Aorta (tissue), 5 donors: ENCODE measurements around the gene SCN8A. TPM values are rescaled to one million over a fixed set of nuclear protein-coding genes. Genes with fewer than 3 reads are reported as not detected.
"Not testable (repeated sequence)": the region's sequence is repeated elsewhere in the genome, so short reads cannot be mapped to it uniquely, and the experiment has no call there.

ENCODE experiments used
- ATAC-seq: fragments of 200-7000 bp; cut with Tn5 transposase; one replicate; pipeline ENCODE4 v1.9.1; 2022; ENCODE audit warnings: moderate library complexity; ENCODE audit not compliant: low FRiP score
- DNase-seq, 2 donors: peaks; one replicate each; pipeline ENCODE4 v3.0.0-alpha.2; 2020
- H3K27ac ChIP-seq, 2 donors: one replicate each; pipeline ENCODE4 v1.5.1; 2013; ENCODE audit warnings: low read length in 2 of 2, mild to moderate bottlenecking in 2 of 2, moderate library complexity in 2 of 2, control low read depth in 1 of 2, inconsistent platforms in 1 of 2, low read depth in 1 of 2
- H3K27me3 ChIP-seq, 2 donors: one replicate each; pipeline ENCODE4 v1.6.1; 2013; ENCODE audit warnings: control low read depth in 1 of 2, low read length in 1 of 2, mild to moderate bottlenecking in 1 of 2, moderate library complexity in 1 of 2; ENCODE audit not compliant: insufficient read depth in 2 of 2, control insufficient read depth in 1 of 2
- H3K36me3 ChIP-seq, 2 donors: one replicate each; pipeline ENCODE4 v1.6.1; 2013; ENCODE audit warnings: control low read depth in 1 of 2, low read length in 1 of 2, mild to moderate bottlenecking in 1 of 2; ENCODE audit not compliant: insufficient read depth in 2 of 2, control insufficient read depth in 1 of 2
- H3K4me1 ChIP-seq, 2 donors: one replicate each; pipeline ENCODE4 v1.6.1; 2013; ENCODE audit warnings: low read length in 2 of 2, control low read depth in 1 of 2, mild to moderate bottlenecking in 1 of 2, moderate library complexity in 1 of 2; ENCODE audit not compliant: insufficient read depth in 2 of 2, control insufficient read depth in 1 of 2
- H3K4me3 ChIP-seq, 2 donors: one replicate each; pipeline ENCODE4 v1.5.1; 2013; ENCODE audit warnings: low read length in 2 of 2, control low read depth in 1 of 2, mild to moderate bottlenecking in 1 of 2
- H3K9me3 ChIP-seq: one replicate; pipeline ENCODE4 v1.6.1; 2013; ENCODE audit warnings: mild to moderate bottlenecking, low read length; ENCODE audit not compliant: control insufficient read depth
- WGBS, 2 donors: extraction: QIAGEN DNeasy Blood & Tissue Kit; methylation state at CpG; one replicate each; pipeline ENCODE4 v1.1.7; 2013; 5-methylcytosine and 5-hydroxymethylcytosine counted together
- intact Hi-C, 2 donors: fragments of 100-400 bp; cut with DNase I; formaldehyde crosslinking; loops; one replicate each; pipeline versions ENCODE4 v1.14.2 to v1.15.0; 2022
- polyA plus RNA-seq, 2 donors: library from polyadenylated mRNA; stranded (reverse); fragments of 200-250 nt; gene quantifications; one replicate each; pipeline ENCODE4 v1.2.3, GENCODE V29; 2013
- total RNA-seq, 2 donors: library from RNA; stranded (reverse); fragmentation: NEBNext Ultra II Directional; extraction: Animal tissue kit (Norgen Biotek cat#: 25700); gene quantifications; one replicate each; pipeline ENCODE4 v1.2.1, GENCODE V29; 2021
- donor health status: healthy with polysubstance abuse.
- donor health status: Bipolar disorder and iron deficiency.
- donor health status: DM: no; HTN: no; CAD: no.
- donor health status: DM: no; HTN: no; CAD: no.
- donor health status: DM: yes; HTN: yes; CAD: no.

SCN8A gene
- total and polyA plus RNA-seq, 4 donors = under 0.01 to 0.48 (median 0.27) TPM

DNA sequence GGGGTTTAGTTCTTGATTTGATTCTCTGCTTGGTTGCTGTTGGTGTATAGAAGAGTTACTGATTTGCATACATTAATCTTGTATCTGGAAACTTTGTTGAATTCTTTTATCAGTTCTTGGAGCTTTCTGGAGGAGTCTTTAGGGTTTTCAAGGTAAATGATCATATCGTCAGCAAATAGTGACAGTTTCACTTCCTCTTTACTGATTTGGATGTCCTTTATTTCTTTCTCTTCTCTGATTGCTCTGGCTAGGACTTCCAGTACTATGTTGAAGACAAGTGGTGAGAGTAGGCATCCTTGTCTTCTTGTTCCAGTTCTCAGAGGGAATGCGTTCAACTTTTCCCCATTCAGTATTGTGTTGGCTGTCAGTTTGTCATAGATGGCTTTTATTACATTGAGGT is 16.2 kb downstream of the SCN8A start:
- H3K27ac ChIP-seq, DNase-seq, H3K4me1 ChIP-seq, H3K27me3 ChIP-seq, ATAC-seq, intact Hi-C loops, H3K9me3 ChIP-seq, H3K4me3 ChIP-seq, H3K36me3 ChIP-seq: not testable (repeated sequence)
- 85 to 98% methylated on average over 2 of the region's 2 CpGs for WGBS, 2 donors

DNA sequence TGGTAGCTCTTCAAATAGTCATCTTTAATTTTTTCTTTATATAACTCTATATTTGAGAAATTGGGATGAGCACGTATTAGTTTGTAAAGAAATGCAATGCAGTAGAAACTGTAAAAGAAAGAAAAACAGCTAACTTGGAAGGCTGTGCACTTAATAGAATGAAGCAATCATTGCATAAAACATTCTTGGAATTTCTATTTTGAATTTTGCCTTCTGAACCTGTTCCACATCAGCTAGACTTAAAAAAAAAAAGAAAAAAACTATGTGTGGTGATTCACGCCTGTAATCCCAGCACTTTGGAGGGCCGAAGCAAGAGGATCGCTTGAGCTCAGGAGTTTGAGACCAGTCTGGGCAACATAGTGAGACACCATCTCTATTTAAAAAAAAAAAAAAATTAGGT is 29.4 kb downstream of the SCN8A start:
- no peak overlapping the region for H3K27ac ChIP-seq
- H3K36me3 ChIP-seq = no peaks in the 10 kb centered on the region
- intact Hi-C loops = no loop called here
- no peaks in the 10 kb centered on the region for H3K9me3 ChIP-seq
- DNase-seq (no peak), ATAC-seq (no peak)
- no peaks in the 10 kb centered on the region for H3K4me1 ChIP-seq
- no peaks in the 10 kb centered on the region for H3K27me3 ChIP-seq
- WGBS, 2 donors = 44 to 61% methylated on average over 4 of the region's 4 CpGs
- H3K4me3 ChIP-seq = no peak overlapping the region

DNA sequence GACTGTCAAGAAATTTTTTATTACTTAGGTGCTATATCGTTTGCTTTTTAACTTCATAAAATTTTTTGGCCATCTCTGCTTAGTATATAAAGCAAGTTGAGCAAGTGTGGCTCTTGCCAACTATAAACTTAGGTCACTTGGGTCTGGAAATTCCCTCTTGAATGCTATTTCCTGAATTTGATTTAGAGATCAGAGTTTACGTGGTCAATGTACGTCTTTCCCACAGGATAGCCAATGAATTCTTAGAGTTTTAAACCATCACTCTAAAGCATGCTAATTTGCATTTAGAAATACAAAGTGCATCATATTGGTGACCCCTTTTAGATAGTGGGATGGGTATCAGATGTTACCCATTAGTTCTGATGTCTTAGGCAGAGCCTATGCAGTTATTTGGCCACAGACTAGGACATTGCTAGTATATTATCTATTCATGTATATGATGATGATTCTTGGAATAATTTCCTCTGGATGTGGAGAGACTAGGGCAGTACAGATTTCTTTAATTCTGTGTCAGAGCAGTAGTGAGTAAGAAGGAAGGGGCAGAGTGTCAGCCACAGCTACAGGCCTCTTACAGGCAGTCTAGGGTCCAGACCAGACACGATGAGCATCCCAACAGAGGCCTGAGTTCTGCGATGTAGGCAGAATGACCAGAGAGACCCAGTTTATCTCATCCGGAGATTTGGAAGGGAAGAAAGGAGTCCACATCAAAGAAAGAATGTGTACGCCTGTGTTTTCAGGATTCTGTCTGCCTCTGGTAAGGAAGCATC is 30.3 kb downstream of the SCN8A start:
- Histone ChIP-seq H3K27ac (no peak overlapping the region), H3K4me1 (no peaks in the 10 kb centered on the region), H3K27me3 (no peaks in the 10 kb centered on the region), H3K9me3 (no peaks in the 10 kb centered on the region), H3K4me3 (no peak overlapping the region), H3K36me3 (no peaks in the 10 kb centered on the region)
- intact Hi-C loops = no loop called here
- 52 to 53% methylated on average over 7 of the region's 7 CpGs for WGBS, 2 donors
- no peak for ATAC-seq
- no peak for DNase-seq

DNA sequence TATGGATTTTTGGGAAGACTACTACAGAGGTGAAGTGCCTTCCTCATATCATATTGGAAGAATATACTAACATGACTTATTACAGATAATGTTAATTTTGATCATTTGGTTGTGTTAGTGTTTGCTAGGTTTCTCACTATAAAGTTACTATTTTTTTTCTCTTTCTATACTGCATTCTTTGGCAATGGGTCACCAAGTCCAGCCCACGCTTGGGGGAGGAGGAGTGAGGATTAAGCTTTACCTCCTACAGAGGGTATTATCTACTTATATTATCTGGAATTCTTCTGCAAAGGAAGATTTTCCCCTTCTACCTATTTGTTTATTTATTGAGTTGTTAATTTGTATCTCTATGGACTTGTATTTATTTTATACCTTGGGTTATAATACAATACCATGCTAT is 31.5 kb downstream of the SCN8A start:
- Histone ChIP-seq H3K4me1 (no peaks in the 10 kb centered on the region), H3K9me3 (no peaks in the 10 kb centered on the region), H3K27me3 (no peaks in the 10 kb centered on the region), H3K27ac (no peak overlapping the region), H3K4me3 (no peak overlapping the region), H3K36me3 (no peaks in the 10 kb centered on the region)
- ATAC-seq = no peak
- intact Hi-C loops = no loop called here
- WGBS, 2 donors = 55 to 67% methylated on average over 1 of the region's 1 CpG
- no peak for DNase-seq

DNA sequence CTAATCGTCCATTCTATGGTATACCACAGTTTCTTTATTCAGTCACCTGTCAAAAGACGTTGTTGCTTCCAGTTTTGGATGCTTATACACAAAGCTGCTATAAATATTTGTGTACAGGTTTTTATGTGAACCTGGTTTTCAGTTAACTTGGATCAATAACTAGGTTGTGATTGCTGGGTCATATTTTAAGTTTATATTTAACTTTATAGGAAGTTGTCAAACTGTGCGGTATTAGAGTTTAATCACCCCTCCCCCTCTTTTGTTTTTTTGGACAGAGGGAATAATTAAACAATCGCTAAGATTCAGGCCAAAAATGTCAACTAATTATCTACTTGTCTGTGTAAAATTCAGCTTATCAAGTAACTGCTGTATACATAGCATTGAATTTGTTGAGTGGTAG is 34.3 kb downstream of the SCN8A start:
- Histone ChIP-seq H3K9me3 (no peaks in the 10 kb centered on the region), H3K4me3 (no peak overlapping the region), H3K27ac (no peak overlapping the region), H3K36me3 (no peaks in the 10 kb centered on the region), H3K27me3 (no peaks in the 10 kb centered on the region), H3K4me1 (no peaks in the 10 kb centered on the region)
- DNase-seq (no peak), ATAC-seq (no peak)
- intact Hi-C loops = no loop called here
- 61 to 71% methylated on average over 4 of the region's 4 CpGs for WGBS, 2 donors

DNA sequence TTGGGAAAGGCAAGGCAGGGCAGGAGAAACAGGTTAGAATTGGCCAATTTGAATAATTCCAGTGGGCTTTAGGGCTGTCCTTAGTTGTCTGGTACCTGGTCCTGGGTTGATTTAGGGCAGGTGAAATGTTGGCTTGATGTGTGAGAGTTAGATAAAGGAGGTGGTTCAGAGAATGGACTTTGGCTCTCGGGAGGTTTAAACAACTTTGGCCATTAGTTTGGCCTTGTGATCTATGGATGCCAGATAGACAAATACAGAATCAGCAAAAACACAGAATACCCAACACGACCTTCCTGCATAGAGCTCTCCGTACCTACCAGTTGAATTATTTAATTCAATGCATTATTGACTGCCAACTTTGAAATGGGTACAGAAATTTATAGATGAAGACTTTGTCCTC is 35.1 kb downstream of the SCN8A start:
- Histone ChIP-seq H3K36me3 (no peaks in the 10 kb centered on the region), H3K4me1 (no peaks in the 10 kb centered on the region), H3K27ac (no peak overlapping the region), H3K4me3 (no peak overlapping the region), H3K27me3 (no peaks in the 10 kb centered on the region), H3K9me3 (no peaks in the 10 kb centered on the region)
- DNase-seq = no peak
- intact Hi-C loops = no loop called here
- ATAC-seq = no peak
- WGBS, 2 donors = 76 to 78% methylated on average over 3 of the region's 3 CpGs

DNA sequence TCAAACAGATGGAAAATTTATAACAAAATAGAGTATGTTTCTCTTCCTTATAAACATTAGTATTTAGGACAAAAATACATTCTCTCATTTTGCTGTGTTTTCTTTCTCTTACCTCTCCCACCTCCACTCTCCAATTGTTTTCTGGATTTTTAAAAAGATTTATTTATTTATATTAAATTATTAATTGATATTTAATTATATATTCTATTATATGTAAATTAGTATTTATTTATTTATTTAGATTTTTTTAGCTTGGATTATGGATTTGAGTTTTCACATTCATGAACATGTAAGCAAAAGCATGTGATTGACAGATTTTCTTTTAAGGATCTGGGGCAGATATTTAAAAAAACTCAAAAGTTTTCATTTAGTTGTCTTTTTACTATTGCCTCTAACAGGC is 35.6 kb downstream of the SCN8A start:
- intact Hi-C loops = no loop called here

DNA sequence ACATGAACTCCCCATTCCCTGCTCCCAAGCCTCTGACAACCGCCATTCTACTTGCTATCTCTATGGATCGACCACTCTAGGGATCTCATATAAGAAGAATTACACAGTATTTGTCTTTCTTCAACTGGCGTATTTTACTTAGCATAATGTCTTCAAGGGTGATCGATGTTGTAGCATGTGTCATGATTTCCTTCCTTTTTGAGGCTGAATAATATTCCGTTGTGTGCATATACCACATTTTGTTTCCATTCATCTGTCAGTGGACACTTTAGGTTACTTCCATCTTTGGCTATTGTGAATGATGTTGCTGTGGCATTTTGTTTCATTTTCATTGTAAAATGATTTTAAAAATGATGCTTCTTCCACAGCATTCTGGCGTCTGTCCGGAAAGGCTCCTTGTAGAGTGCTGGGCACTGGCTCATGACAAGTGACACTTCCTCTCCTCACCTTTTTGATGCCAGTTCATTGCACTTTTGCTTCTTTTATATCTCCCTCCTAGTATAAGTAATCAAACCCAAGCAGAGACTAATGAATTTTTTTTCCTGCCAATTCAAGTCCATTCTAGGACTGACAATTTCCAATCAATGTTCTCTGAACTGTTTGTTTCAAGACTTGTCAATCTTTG is 39.3 kb downstream of the SCN8A start:
- Histone ChIP-seq H3K36me3 (no peaks in the 10 kb centered on the region), H3K9me3 (no peaks in the 10 kb centered on the region), H3K27ac (no peak overlapping the region), H3K4me1 (no peaks in the 10 kb centered on the region), H3K4me3 (no peak overlapping the region), H3K27me3 (no peaks in the 10 kb centered on the region)
- WGBS, 2 donors = 82 to 85% methylated on average over 7 of the region's 7 CpGs
- intact Hi-C loops = no loop called here
- ATAC-seq = no peak
- DNase-seq = no peak

More for the DNA sequence above, 35.6 kb downstream of the SCN8A start:
- DNase-seq (no peak), ATAC-seq (no peak)
- Histone ChIP-seq H3K27me3 (no peaks in the 10 kb centered on the region), H3K9me3 (no peaks in the 10 kb centered on the region), H3K4me3 (no peak overlapping the region), H3K4me1 (no peaks in the 10 kb centered on the region), H3K36me3 (no peaks in the 10 kb centered on the region), H3K27ac (no peak overlapping the region)

DNA sequence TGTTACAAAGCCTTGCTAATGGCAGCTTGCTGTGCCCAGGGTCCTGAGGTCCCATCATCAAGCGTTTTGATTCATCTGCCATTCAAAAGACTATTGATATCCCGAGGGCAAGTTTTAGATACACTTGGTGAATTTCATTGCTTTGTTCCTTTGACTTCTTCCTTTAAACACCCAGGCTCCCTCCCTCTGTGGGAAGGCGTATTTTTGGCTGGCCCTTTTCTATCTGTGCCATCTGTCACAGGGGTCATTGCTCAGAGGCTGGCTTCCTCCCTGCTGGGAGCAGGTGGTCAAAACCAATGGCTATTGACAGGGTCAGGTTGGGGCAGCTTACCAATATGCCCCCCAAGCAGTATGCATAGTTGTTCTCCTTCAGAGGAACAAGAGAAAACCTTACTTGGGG is 40.0 kb downstream of the SCN8A start:
- intact Hi-C loops = no loop called here
- H3K27me3 ChIP-seq = no peaks in the 10 kb centered on the region
- WGBS, 2 donors = 48 to 58% methylated on average over 3 of the region's 3 CpGs
- H3K9me3 ChIP-seq = no peaks in the 10 kb centered on the region
- ATAC-seq (no peak), DNase-seq (no peak)
- no peak overlapping the region for H3K4me3 ChIP-seq
- no peak overlapping the region for H3K27ac ChIP-seq
- no peaks in the 10 kb centered on the region for H3K4me1 ChIP-seq
- no peaks in the 10 kb centered on the region for H3K36me3 ChIP-seq
